ENCODE data around the gene NAGS.
"Not testable (repeated sequence)": the region's sequence is repeated elsewhere in the genome, so short reads cannot be mapped to it uniquely, and the experiment has no call there.

Gene NAGS

GRCh38 chr17:44004077-44004760 is at the start of gene NAGS:
NAGS (plus strand) TSS chr17:44004622; CDS start chr17:44004664, 42 bp downstream.
- DNase-seq, result peak in 1 of 2 experiments; percentile 1

- no peak for DNase-seq
Observed at GRCh38 chr17:43956222-43956621, 48.2 kb upstream of the NAGS start.

GRCh38 chr17:43958748-43959352 is 45.6 kb upstream of the NAGS start:
- DNase-seq, result no peak

- DNase-seq, result not testable (repeated sequence)
Observed at GRCh38 chr17:43961292-43961691, 43.1 kb upstream of the NAGS start.

GRCh38 chr17:43961954-43962353 is 42.5 kb upstream of the NAGS start:
- no peak for DNase-seq

GRCh38 chr17:43962479-43962878 is 41.9 kb upstream of the NAGS start:
- no peak for DNase-seq

- no peak for DNase-seq
Observed at GRCh38 chr17:43966276-43966675, 38.1 kb upstream of the NAGS start.

GRCh38 chr17:43967251-43967875 is 37.1 kb upstream of the NAGS start:
- DNase-seq, result no peak

GRCh38 chr17:43970366-43970765 is 34.1 kb upstream of the NAGS start:
- DNase-seq, result no peak

GRCh38 chr17:43971436-43971835 is 33.0 kb upstream of the NAGS start:
- DNase-seq, result not testable (repeated sequence)

GRCh38 chr17:43972444-43973212 is 31.8 kb upstream of the NAGS start:
- DNase-seq, result not testable (repeated sequence)

- DNase-seq, result no peak
Observed at GRCh38 chr17:43974382-43975266, 29.8 kb upstream of the NAGS start.

GRCh38 chr17:43975898-43976297 is 28.5 kb upstream of the NAGS start:
- DNase-seq, result no peak

GRCh38 chr17:43976963-43977837 is 27.2 kb upstream of the NAGS start:
- no peak for DNase-seq

GRCh38 chr17:43978078-43978477 is 26.3 kb upstream of the NAGS start:
- no peak for DNase-seq

GRCh38 chr17:43979011-43979410 is 25.4 kb upstream of the NAGS start:
- DNase-seq, result no peak

GRCh38 chr17:43979671-43980070 is 24.8 kb upstream of the NAGS start:
- no peak for DNase-seq

- no peak for DNase-seq
Observed at GRCh38 chr17:43982171-43982570, 22.3 kb upstream of the NAGS start.

GRCh38 chr17:43983196-43983514 is 21.3 kb upstream of the NAGS start:
- DNase-seq, result no peak

- DNase-seq, result no peak
Observed at GRCh38 chr17:43983515-43984411, 20.7 kb upstream of the NAGS start.

All from stimulated activated CD4-positive, alpha-beta T cell treated with anti-CD3 and anti-CD28 coated beads, Interleukin-4, amount 100 ng/mL, for 4 hours (primary cell).